Stimulated activated CD8-positive, alpha-beta memory T cell treated with anti-CD3 and anti-CD28 coated beads, Interleukin-7, amount 100 ng/mL, for 4 hours (primary cell): ENCODE results near the gene TSC22D2.

ENCODE experiments used
- DNase-seq, 2 donors: peaks; one replicate each; pipeline ENCODE4 v3.0.0-alpha.2; 2020; ENCODE audit warnings: low read depth in 2 of 2

TSC22D2 gene

GRCh38 chr3:150412561-150413231 is 4.6 kb downstream of the TSC22D2 start:
- no peak for DNase-seq

GRCh38 chr3:150414258-150414657 is 6.2 kb downstream of the TSC22D2 start:
- DNase-seq: no peak

DNA sequence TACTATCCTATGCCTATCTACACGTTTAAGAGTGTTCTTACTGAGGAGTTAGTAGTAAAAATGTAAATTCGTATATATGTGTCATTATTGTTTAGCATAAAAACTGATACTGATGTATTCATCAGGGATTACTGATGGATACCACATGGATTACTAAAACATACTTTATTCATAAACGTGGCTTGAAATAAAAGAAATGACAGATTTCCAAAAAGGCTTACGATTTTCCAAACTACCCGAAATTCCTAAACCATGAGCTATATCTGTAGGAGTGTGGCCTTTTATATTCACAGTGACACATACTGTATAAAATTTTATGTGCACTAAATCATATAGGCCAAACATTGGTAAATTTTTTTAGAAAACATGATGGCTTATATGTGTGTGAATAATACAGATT is 6.9 kb downstream of the TSC22D2 start:
- no peak for DNase-seq

- DNase-seq: no peak
Measured at GRCh38 chr3:150419076-150419868, 11.2 kb downstream of the TSC22D2 start.

- no peak for DNase-seq
Measured at GRCh38 chr3:150419959-150420358, 11.9 kb downstream of the TSC22D2 start.

- no peak for DNase-seq
Measured at GRCh38 chr3:150421256-150421655, 13.2 kb downstream of the TSC22D2 start.

DNA sequence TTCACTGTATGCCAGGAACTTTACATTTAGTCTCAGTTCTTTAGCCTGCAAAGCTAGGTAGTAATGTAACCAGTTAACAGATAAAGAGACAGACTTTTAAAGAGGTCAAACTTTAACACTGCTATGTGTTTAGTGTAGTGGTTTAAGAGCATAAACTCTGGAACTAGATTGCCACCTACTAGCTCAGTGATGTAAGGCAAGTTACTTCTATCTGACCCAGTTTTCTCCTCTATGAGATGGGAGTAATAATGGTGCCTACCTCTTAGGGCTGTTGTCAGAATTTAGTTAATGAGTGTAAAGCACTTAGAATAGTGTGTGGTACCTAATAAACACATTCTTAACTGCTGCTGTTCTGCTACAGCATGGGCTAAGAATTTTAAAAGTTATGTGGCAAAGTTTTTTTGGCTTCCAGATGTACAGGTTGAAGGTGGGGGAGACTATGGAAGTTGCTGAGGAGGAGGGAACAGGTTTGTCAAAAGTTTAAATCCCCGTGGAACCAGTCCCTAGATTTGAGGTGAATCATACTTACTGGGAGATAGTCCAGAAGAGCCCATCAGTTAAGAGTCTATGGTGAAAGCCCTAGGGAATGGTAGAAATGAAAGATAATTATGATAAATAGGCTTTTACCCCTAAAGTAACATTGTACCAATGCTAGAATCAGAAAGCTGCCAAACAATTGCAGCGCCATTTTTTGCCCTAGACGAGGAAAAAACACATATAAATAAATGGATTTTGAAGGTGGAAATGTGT is 13.9 kb downstream of the TSC22D2 start:
- no peak for DNase-seq

- no peak for DNase-seq
Measured at GRCh38 chr3:150422907-150423306, 14.8 kb downstream of the TSC22D2 start.

DNA sequence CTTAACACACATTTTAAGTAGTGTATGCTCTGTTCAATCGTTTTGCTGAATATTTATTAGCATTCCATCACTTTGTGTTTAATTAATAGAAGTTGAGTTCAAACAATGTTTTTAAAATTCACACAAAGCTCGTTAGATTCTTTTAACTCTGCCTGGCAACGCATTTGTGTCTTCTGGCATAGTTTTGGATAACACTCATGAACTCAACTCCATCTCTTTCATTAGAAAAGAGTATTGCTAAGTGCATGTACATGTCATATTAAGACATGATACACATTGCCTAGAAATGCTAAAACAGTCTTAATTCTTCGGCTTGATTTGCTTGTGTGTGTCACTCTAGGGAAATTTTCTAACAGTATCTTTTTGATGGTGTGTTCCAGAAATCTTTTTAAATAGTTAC is 15.7 kb downstream of the TSC22D2 start:
- no peak for DNase-seq

- DNase-seq: no peak
Measured at GRCh38 chr3:150426292-150426691, 18.2 kb downstream of the TSC22D2 start.

- DNase-seq: no peak
Measured at GRCh38 chr3:150428562-150428961, 20.5 kb downstream of the TSC22D2 start.

- no peak for DNase-seq
Measured at GRCh38 chr3:150429767-150430671, 21.9 kb downstream of the TSC22D2 start.

DNA sequence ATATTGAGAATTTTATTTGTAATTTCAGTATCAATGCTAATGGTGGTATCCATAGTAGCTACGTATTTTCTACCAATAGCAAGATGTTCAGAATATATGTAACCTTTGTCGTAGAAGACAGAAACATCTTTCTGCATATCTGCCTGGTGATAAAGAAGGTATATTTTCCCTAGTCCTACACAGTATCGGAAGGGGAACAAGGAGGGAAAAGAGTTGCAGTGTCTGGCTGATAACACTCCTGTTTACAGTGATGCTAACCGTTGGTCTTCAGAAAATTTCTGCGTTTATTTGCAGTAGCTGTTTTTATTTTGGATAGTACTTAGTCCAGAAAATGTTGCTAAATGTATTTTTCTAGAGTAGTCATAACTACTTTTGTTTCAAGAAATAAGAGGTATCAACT is 25.2 kb downstream of the TSC22D2 start:
- DNase-seq: no peak

DNA sequence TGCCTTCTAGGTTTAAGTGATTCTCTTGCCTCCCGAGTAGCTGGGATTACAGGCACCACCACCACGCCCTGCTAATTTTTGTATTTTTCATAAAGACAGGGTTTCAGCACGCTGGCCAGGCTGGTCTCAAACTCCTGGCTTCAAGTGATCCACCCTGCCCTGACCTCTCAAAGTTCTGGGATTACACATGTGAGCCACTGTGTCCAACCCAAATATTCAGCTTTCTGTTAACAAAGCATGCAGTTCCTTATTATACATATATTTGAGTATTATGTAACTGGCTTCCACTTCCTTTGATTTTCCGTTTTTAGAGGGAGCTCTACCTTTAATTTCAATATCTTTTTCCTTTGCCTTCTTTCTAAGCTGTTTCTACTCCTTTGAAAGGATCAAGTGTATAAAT is 26.1 kb downstream of the TSC22D2 start:
- DNase-seq: no peak

DNA sequence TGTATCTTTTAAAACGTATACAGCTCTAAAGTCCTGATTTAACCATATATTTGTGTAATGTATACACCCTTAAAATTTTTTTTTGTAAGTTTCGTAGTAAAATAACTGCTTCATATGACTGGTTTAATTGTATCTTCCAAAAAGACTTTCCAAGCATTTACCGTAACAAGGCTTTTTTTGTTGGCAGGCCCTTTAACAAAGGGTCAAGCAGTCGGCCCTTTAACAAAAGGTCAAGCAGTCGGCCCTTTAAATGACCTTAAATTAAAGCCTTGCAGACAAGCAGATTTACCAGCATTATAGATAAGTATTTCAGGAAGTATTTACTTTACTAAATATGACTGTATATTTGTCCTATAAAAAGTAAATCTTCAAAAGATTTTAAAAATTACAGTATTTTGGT is 28.1 kb downstream of the TSC22D2 start:
- DNase-seq: no peak

DNA sequence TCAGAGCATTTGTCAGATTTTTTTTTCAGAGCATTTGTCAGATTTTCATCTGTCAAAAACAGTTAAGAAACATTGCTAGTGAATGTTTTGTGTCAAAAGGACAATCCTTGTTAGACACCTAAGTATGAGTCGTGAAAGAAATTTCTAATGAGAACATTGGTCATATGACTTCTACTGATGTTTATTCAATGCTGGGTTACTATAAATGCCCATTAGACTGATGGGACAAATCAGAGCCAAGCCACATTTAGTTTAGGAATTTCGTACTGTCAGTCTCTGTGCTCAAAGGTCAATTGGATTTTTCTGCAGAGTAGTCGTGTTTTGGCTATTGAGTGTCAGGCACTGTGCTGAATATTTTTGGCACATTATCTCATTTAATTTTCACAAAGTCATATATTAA is 31.6 kb downstream of the TSC22D2 start:
- DNase-seq: no peak

DNA sequence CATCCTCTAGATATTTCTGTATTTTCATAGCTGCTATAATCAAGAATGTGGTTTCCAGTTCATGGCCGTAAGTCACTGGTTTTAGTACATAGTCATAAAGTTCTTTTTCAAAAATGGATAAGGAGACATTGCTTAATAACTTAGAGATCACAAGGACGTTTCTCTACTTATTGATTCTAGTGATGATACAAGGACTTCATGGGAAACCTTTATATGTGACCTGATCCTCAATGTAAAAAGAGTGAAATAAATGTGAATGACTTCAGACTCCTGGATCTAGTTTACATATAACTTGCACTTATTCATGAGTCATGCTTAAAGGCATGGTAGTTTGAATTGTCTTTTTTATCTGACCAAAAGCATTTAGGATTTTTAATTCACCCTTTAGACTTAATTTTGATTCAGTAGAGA is 35.2 kb downstream of the TSC22D2 start:
- no peak for DNase-seq

- no peak for DNase-seq
Measured at GRCh38 chr3:150444371-150444770, 36.3 kb downstream of the TSC22D2 start.

- DNase-seq: no peak
Measured at GRCh38 chr3:150446470-150446977, 38.4 kb downstream of the TSC22D2 start.

DNA sequence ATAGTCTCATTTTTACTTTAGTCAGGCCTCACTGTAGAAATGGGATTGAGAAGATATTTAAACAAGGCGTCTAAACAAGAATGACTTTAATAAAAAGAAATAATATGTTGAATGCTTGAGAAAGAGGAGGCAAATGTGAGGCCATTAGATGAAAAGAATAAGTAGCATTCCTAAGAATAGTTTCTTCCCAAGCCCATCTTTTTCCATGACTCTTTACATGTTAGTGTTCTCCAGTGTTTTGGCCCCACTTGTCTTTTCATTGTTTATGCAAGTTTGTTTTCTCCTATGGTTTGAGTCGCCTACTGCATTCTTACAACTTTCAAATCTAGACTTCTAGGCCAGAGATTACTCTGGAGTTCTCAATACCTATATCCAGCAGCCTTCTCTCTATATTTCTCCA is 39.0 kb downstream of the TSC22D2 start:
- DNase-seq: no peak
